PC-9 (cell line): ENCODE data around the gene HLA-DMB.

Experiments used
- EZH2 ChIP-seq: fragments of 200-600 bp; sonication (generic); IDR thresholded peaks from 2 replicates; pipeline ENCODE4 v1.8.0; 2017; ENCODE audit warnings: antibody characterized with exemption, low read depth
- TF ChIP-seq, protein P1 (sequence below): fragments of 200-600 bp; sonication (generic); conservative IDR thresholded peaks from 2 replicates; pipeline ENCODE4 v1.6.1; 2017; ENCODE audit warnings: mixed run types, antibody characterized with exemption, mild to moderate bottlenecking, moderate library complexity

DNA sequence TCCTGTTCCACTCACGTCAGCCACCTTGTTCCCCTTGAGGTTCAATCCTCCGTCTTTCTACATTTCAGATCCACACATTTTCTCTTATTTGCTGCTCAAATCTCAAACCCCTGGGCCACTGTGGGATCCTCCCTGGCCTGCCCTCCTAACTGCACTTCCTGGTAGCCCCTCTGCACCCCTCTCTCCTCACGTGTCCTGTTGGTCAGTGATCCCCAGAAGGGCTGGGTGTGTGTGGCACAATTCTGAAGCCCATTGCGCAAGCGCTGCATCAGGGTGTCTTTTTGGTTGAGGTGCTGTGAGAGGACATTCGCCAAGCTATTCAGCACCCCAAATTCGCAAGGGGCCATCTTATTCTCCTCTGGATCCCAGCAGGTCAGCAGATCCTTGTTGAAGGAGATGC lies 2.3 kb downstream of the HLA-DMB start:
- TF ChIP-seq, protein P1, sequence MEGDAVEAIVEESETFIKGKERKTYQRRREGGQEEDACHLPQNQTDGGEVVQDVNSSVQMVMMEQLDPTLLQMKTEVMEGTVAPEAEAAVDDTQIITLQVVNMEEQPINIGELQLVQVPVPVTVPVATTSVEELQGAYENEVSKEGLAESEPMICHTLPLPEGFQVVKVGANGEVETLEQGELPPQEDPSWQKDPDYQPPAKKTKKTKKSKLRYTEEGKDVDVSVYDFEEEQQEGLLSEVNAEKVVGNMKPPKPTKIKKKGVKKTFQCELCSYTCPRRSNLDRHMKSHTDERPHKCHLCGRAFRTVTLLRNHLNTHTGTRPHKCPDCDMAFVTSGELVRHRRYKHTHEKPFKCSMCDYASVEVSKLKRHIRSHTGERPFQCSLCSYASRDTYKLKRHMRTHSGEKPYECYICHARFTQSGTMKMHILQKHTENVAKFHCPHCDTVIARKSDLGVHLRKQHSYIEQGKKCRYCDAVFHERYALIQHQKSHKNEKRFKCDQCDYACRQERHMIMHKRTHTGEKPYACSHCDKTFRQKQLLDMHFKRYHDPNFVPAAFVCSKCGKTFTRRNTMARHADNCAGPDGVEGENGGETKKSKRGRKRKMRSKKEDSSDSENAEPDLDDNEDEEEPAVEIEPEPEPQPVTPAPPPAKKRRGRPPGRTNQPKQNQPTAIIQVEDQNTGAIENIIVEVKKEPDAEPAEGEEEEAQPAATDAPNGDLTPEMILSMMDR, result no peak
- TF ChIP-seq EZH2, result no peak
